Measurements from ENCODE around the gene CLEC4M.

DNA sequence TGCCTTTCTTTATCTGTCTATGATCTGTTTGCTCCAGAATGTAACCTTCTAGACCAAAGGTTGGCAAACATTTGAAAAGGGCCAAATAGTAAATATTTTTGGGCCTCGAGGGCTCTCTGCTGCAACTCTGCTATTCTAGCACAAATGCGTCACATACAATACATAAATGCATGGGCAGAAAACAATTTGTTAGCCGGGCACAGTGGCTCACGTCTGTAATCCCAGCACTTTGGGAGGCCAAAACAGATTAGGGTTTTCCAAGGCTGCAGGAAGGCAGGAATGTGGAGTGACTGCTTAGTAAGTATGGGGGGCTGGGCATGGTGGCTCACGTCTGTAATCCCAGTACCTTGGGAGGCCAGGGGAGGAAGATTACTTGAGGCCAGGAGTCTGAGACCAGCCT lies 45.1 kb downstream of the CLEC4M start:
- TF ChIP-seq, protein P1, sequence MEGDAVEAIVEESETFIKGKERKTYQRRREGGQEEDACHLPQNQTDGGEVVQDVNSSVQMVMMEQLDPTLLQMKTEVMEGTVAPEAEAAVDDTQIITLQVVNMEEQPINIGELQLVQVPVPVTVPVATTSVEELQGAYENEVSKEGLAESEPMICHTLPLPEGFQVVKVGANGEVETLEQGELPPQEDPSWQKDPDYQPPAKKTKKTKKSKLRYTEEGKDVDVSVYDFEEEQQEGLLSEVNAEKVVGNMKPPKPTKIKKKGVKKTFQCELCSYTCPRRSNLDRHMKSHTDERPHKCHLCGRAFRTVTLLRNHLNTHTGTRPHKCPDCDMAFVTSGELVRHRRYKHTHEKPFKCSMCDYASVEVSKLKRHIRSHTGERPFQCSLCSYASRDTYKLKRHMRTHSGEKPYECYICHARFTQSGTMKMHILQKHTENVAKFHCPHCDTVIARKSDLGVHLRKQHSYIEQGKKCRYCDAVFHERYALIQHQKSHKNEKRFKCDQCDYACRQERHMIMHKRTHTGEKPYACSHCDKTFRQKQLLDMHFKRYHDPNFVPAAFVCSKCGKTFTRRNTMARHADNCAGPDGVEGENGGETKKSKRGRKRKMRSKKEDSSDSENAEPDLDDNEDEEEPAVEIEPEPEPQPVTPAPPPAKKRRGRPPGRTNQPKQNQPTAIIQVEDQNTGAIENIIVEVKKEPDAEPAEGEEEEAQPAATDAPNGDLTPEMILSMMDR (IDR thresholded peaks at IDR 0.05), result no peak
- TF ChIP-seq EP300 (IDR thresholded peaks at IDR 0.05) (no peak), POLR2A (IDR thresholded peaks at IDR 0.05) (no peak)

Data from ovary (tissue), 3 donors.